Tibial artery (tissue), 4 donors: Measurements from ENCODE around the gene VWCE.

Source experiments
- DNase-seq, 2 donors: peaks; one replicate each; pipeline ENCODE4 v3.0.0-alpha.2; 2019
- H3K27ac ChIP-seq, 2 donors: fragments of 200-600 bp; sonication (generic) in 1 of 2; 1 replicate in 1 of 2; 2 replicates in 1 of 2; pipeline ENCODE4 v1.5.1; 2018 to 2019; ENCODE audit warnings: mild to moderate bottlenecking in 1 of 2
- H3K27me3 ChIP-seq, 2 donors: fragments of 200-600 bp; sonication (generic) in 1 of 2; one replicate each; pipeline versions ENCODE4 v1.5.1 to v1.6.0; 2016 to 2019
- H3K36me3 ChIP-seq, 3 donors: fragments of 200-600 bp; sonication (generic) in 2 of 3; one replicate each; pipeline ENCODE4 v1.5.1; 2016 to 2019; ENCODE audit warnings: mild to moderate bottlenecking in 2 of 3
- H3K4me1 ChIP-seq, 4 donors: fragments of 200-600 bp; sonication (generic) in 2 of 4; 1 replicate in 3 of 4; 2 replicates in 1 of 4; pipeline ENCODE4 v1.5.1; 2016 to 2019
- H3K4me3 ChIP-seq, 2 donors: fragments of 200-600 bp; sonication (generic) in 1 of 2; 1 replicate in 1 of 2; 2 replicates in 1 of 2; pipeline ENCODE4 v1.5.1; 2018 to 2019; ENCODE audit warnings: mild to moderate bottlenecking in 2 of 2
- H3K9me3 ChIP-seq, 3 donors: fragments of 200-600 bp; sonication (generic) in 1 of 3; one replicate each; pipeline ENCODE4 v1.5.1; 2016 to 2019
- intact Hi-C: fragments of 100-400 bp; cut with DNase I; formaldehyde crosslinking; loops from one replicate; pipeline ENCODE4 v1.15.0; 2023; ENCODE audit warnings: low total_unique reads
- TF ChIP-seq, protein P1 (sequence below), 2 experiments: fragments of 200-600 bp in 1 of 2; fragments of 450-650 bp in 1 of 2; IDR thresholded peaks; one replicate each; pipeline ENCODE4 v1.5.1; 2017 to 2019; ENCODE audit warnings: antibody characterized with exemption in 2 of 2, mild to moderate bottlenecking in 1 of 2, moderate library complexity in 1 of 2

Gene VWCE

DNA sequence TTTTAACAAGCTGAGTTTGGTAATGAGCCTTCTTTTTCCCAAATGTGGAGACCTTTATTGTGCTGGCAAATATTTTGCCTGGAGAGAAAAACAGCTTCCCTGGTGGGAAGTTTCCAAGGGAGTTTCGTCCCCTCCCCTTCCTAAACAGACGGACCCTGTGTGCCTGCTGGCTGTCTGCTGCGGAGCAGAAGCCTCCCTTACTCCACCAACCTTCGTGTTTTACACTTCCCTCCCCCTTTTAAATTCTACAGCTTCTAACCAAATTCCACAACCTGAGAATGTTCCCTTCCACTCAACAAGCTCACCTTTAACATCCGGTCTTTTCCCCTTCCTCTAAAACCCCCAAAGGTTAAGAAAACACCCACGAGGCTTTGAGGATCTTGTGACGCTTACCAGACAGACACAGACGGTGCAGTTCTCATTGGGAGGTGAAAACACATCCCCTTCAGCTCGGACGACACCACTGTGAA, 17.1 kb downstream of the VWCE start:
- Histone ChIP-seq H3K4me1 (no peaks in the 10 kb centered on the region), H3K9me3 (no peaks in the 10 kb centered on the region), H3K4me3 (no peak overlapping the region), H3K27ac (no peak overlapping the region), H3K36me3 (no peaks in the 10 kb centered on the region), H3K27me3 (no peaks in the 10 kb centered on the region)
- intact Hi-C loops, result no loop called here
- TF ChIP-seq, protein P1, sequence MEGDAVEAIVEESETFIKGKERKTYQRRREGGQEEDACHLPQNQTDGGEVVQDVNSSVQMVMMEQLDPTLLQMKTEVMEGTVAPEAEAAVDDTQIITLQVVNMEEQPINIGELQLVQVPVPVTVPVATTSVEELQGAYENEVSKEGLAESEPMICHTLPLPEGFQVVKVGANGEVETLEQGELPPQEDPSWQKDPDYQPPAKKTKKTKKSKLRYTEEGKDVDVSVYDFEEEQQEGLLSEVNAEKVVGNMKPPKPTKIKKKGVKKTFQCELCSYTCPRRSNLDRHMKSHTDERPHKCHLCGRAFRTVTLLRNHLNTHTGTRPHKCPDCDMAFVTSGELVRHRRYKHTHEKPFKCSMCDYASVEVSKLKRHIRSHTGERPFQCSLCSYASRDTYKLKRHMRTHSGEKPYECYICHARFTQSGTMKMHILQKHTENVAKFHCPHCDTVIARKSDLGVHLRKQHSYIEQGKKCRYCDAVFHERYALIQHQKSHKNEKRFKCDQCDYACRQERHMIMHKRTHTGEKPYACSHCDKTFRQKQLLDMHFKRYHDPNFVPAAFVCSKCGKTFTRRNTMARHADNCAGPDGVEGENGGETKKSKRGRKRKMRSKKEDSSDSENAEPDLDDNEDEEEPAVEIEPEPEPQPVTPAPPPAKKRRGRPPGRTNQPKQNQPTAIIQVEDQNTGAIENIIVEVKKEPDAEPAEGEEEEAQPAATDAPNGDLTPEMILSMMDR (IDR thresholded peaks at IDR 0.05), result no peak
- no peak for DNase-seq

DNA sequence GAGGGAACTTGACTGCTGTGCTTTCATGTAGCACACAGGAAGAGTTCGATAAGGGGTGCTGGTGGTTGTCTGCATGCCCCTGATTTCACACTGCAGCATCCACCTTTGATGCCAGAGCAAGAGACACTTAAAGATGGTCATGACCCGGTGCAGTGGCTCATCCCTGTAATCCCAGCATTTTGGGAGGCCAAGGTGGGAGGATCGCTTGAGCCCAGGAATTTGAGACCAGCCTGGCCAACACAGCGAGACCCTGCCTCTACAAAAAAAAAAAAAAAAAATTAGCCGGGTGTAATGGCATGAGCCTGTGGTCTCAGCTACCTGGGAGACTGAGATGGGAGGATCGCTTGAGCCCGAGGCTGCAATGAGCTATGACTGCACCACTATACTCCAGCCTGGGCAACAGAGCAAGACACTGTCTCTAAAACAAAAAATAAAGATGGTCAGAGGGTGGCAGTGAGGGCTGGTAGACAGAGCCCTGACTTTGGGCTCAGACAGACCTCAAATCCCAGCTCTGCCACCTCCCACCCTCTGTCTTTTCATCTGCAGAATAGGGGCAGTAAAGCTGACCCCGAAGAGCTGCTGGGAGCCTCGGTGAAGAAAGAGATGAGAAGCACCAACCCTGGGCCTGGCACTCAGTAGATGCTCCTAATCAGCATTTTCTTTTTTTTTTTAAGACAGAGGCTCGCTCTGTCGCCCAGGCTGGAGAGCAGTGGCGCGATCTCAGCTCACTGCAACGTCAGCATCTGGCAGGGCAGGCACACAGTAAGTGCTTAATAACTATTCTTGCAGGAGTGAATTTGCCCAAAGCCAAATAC, 17.7 kb downstream of the VWCE start:
- no peak for DNase-seq
- Histone ChIP-seq H3K27ac (no peak overlapping the region), H3K9me3 (no peaks in the 10 kb centered on the region), H3K36me3 (no peaks in the 10 kb centered on the region), H3K27me3 (no peaks in the 10 kb centered on the region), H3K4me1 (no peaks in the 10 kb centered on the region), H3K4me3 (no peak overlapping the region)
- TF ChIP-seq, protein P1 (IDR thresholded peaks at IDR 0.05), result no peak
- intact Hi-C loops, result no loop called here

DNA sequence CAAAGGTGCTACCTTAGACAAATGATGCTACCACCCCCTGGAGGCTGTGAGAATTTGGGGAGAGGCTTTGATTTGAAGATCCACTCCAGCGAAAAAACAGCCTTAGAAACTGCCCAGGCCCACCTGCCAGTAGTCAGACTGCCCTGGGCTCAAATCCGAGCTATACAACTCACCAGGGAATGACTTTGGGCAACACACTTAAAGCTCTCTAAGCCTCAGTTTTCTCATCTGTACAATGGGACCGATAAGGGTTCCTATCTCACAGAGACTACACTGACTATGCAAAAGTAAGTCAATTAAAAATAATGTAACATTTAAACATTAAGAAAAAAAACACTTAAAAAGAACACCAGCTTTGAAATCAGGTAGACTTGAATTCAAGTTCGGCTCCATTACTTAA, 19.9 kb downstream of the VWCE start:
- H3K9me3 ChIP-seq, result no peaks in the 10 kb centered on the region

DNA sequence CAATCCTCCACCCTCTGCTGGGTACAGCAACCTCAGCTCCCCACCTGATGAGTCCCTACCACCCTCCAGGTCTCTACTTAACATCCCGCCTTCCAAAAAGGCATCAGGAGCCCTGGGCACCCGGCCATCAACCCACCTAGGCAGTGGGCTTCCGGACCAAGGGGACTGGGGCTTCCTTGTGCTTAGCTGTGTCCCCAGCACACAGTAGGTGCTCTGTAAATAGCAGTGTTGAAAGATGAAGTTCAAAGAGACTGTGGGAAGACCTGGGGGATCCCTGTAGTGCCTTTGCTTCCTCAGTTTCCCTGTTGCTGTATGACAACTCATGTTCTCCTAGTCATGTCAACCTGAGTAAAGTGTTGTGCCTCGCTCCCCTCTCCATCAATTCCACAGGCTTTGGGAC, 21.0 kb downstream of the VWCE start:
- no peak for DNase-seq
- H3K9me3 ChIP-seq, result no peaks in the 10 kb centered on the region
- no peak overlapping the region for H3K4me3 ChIP-seq
- no peaks in the 10 kb centered on the region for H3K36me3 ChIP-seq
- H3K27me3 ChIP-seq, result no peaks in the 10 kb centered on the region
- no peaks in the 10 kb centered on the region for H3K4me1 ChIP-seq
- intact Hi-C loops, result no loop called here
- TF ChIP-seq, protein P1 (IDR thresholded peaks at IDR 0.05), result no peak
- no peak overlapping the region for H3K27ac ChIP-seq

More for the DNA sequence above, 19.9 kb downstream of the VWCE start:
- Histone ChIP-seq H3K36me3 (no peaks in the 10 kb centered on the region), H3K27ac (no peak overlapping the region), H3K27me3 (no peaks in the 10 kb centered on the region), H3K4me3 (no peak overlapping the region), H3K4me1 (no peaks in the 10 kb centered on the region)
- TF ChIP-seq, protein P1 (IDR thresholded peaks at IDR 0.05), result no peak
- no peak for DNase-seq
- intact Hi-C loops, result no loop called here

DNA sequence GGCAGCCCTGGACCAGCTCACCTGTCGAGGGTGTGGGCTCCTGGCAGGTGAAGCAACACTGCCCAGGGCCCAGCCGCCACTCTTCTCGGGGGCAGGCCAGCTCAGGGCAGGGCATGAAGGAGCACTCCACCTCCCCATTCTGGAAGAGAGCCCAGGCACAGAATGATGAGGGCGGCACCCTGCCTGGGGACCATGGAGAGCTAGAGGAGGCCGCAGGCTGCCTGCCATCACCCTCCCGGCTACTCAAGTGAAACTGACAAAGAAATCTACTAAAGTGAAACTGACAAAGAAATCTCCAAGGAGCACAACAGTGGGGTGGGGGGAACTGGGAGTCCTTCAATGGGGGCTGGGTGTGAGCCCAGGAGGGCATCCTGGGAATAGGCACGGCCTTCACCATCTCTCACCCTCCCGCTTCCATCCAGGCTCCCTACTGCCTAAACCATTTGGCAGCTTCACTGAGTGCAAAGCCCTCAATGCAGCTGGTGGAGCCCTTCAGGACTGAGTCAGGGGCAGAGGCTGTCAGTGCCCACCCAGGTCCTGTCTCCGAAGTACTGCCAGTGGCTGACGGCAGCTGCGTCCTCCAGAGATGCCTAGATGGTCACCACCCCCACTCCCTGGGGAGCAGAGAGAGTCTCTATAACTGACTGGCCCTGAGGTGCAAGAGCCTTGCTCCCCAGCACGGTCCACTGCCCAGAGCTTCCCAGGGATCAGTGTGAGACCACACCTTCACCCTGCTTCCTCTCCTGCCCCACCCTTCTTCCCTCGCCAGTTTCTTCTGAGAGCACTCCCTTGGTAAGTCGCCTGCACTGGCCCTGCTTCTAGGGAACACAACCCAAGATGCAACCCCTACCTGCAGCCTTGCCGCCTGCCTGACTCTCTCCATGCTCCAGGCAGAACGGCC, 21.7 kb downstream of the VWCE start:
- no peak overlapping the region for H3K27ac ChIP-seq
- no peak for DNase-seq
- no peak overlapping the region for H3K4me3 ChIP-seq
- no peaks in the 10 kb centered on the region for H3K27me3 ChIP-seq
- intact Hi-C loops, result no loop called here
- no peaks in the 10 kb centered on the region for H3K9me3 ChIP-seq
- H3K4me1 ChIP-seq, result no peaks in the 10 kb centered on the region
- H3K36me3 ChIP-seq, result no peaks in the 10 kb centered on the region
- TF ChIP-seq, protein P1 (IDR thresholded peaks at IDR 0.05), result no peak
